HCT116 (cell line): Measurements from ENCODE around the gene PARVB. TPM values are rescaled to one million over a fixed set of nuclear protein-coding genes. Genes with fewer than 3 reads are reported as not detected.

ENCODE experiments used
- ATAC-seq: fragments of 200-7000 bp; cut with Tn5 transposase; 2 replicates; pipeline ENCODE4 v1.9.1; 2020; ENCODE audit warnings: mild to moderate bottlenecking, moderate library complexity
- BruUV-seq: library from RNA; stranded (reverse); fragments of 400-500 nt; replicated peaks from 2 replicates; lab custom pipeline; 2021; lab: Mats Ljungman, UMichigan
- CTCF ChIA-PET: fragments of 300-600 bp; sonication (Branson Sonifier 250); formaldehyde crosslinking; loops from one replicate; lab custom pipeline; 2021; ENCODE audit warnings: antibody characterized with exemption; lab: Charles Lee
- POLR2A ChIA-PET: fragments of 300-600, 350-600 bp; sonication (Branson Sonifier 250); formaldehyde crosslinking; loops from one replicate; lab custom pipeline; 2021; ENCODE audit warnings: antibody characterized with exemption; lab: Charles Lee
- RAD21 ChIA-PET, 2 experiments: fragments of 300-600 bp; sonication (Branson Sonifier 250); formaldehyde crosslinking; loops; one replicate each; lab custom pipeline; 2023; ENCODE audit warnings: low total read pairs in 2 of 2; ENCODE audit not compliant: uncharacterized antibody in 2 of 2, unreplicated experiment in 2 of 2, low non-redundant PET in 1 of 2; lab: Charles Lee
- DNase-seq: peaks from one replicate; pipeline ENCODE4 v3.0.0-alpha.2; 2010; ENCODE audit warnings: low read depth, low spot score
- H2AFZ ChIP-seq: fragments of 200-600 bp; shearing (Covaris generic), sonication (generic); 2 replicates; pipeline ENCODE4 v1.6.1; 2017; ENCODE audit warnings: low read depth, mixed run types, mixed read lengths, antibody characterized with exemption, low read length; ENCODE audit not compliant: poor library complexity, severe bottlenecking
- H3K27ac ChIP-seq: 2 replicates; pipeline ENCODE4 v1.5.1; 2012; ENCODE audit warnings: low read depth, low read length
- H3K27me3 ChIP-seq: fragments of 200-600 bp; sonication (generic); 2 replicates; pipeline ENCODE4 v1.6.1; 2016; ENCODE audit warnings: mixed run types, low read length, mixed read lengths; ENCODE audit not compliant: insufficient read depth
- H3K36me3 ChIP-seq, 2 experiments: fragments of 200-500 bp in 1 of 2; fragments of 200-600 bp in 1 of 2; sonication (Bioruptor generic) in 1 of 2; sonication (generic) in 1 of 2; 2 replicates each; pipeline versions ENCODE4 v1.5.1 to v1.6.1; 2014 to 2016; ENCODE audit warnings: low read length in 2 of 2, inconsistent platforms in 1 of 2, mixed read lengths in 1 of 2, mixed run types in 1 of 2; ENCODE audit not compliant: insufficient read depth in 2 of 2, control insufficient read depth in 1 of 2
- H3K4me1 ChIP-seq, 2 experiments: fragments of 200-600 bp in 1 of 2; sonication (generic) in 1 of 2; 2 replicates each; pipeline versions ENCODE4 v1.5.1 to v1.6.1; 2012 to 2017; ENCODE audit warnings: low read length in 2 of 2, inconsistent platforms in 1 of 2, mild to moderate bottlenecking in 1 of 2, mixed read lengths in 1 of 2, mixed run types in 1 of 2, moderate library complexity in 1 of 2; ENCODE audit not compliant: insufficient read depth in 2 of 2, control insufficient read depth in 1 of 2
- H3K4me2 ChIP-seq: fragments of 200-600 bp; sonication (generic); 2 replicates; pipeline ENCODE4 v1.6.1; 2017; ENCODE audit warnings: mixed run types, low read length, mixed read lengths
- H3K4me3 ChIP-seq, 2 experiments: fragments of 200-600 bp in 1 of 2; sonication (generic) in 1 of 2; replicated peaks in 1 of 2; 2 replicates each; pipeline ENCODE4 v1.5.1; 2011 to 2016; ENCODE audit warnings: low read length in 2 of 2, control low read depth in 1 of 2, low read depth in 1 of 2, mild to moderate bottlenecking in 1 of 2, mixed read lengths in 1 of 2, mixed run types in 1 of 2
- H3K79me2 ChIP-seq: fragments of 200-600 bp; sonication (generic); 2 replicates; pipeline ENCODE4 v1.6.1; 2017; ENCODE audit warnings: mild to moderate bottlenecking, mixed run types, low read length, moderate library complexity, mixed read lengths; ENCODE audit not compliant: insufficient read depth
- H3K9ac ChIP-seq: fragments of 200-600 bp; sonication (generic); 2 replicates; pipeline ENCODE4 v1.6.1; 2016; ENCODE audit warnings: low read length, mixed read lengths
- H3K9me2 ChIP-seq: fragments of 200-600 bp; sonication (generic), shearing (Covaris generic); 2 replicates; pipeline ENCODE4 v1.6.1; 2017; ENCODE audit warnings: mixed run types, mild to moderate bottlenecking, moderate library complexity; ENCODE audit not compliant: insufficient read depth
- H3K9me3 ChIP-seq, 2 experiments: fragments of 200-500 bp in 1 of 2; fragments of 200-600 bp in 1 of 2; sonication (Bioruptor generic) in 1 of 2; sonication (generic) in 1 of 2; 2 replicates each; pipeline ENCODE4 v1.6.1; 2014 to 2017; ENCODE audit warnings: low read length in 2 of 2, mixed read lengths in 2 of 2, inconsistent platforms in 1 of 2, low read depth in 1 of 2, mild to moderate bottlenecking in 1 of 2, mixed run types in 1 of 2, moderate library complexity in 1 of 2; ENCODE audit not compliant: control insufficient read depth in 1 of 2, insufficient read depth in 1 of 2
- H4K20me1 ChIP-seq: fragments of 200-600 bp; sonication (generic), shearing (Covaris generic); 2 replicates; pipeline ENCODE4 v1.6.1; 2017; ENCODE audit warnings: mixed run types, mild to moderate bottlenecking, moderate library complexity; ENCODE audit not compliant: insufficient read depth
- CEBPB ChIP-seq: IDR thresholded peaks from 2 replicates; pipeline ENCODE4 v1.6.1; 2012; ENCODE audit warnings: low read depth
- EGR1 ChIP-seq: IDR thresholded peaks from 2 replicates; pipeline ENCODE4 v1.6.1; 2012; ENCODE audit warnings: low read depth
- EZH2phosphoT487 ChIP-seq: fragments of 200-600 bp; IDR thresholded peaks from 2 replicates; pipeline ENCODE4 v1.6.1; 2018; ENCODE audit warnings: antibody characterized with exemption, borderline replicate concordance
- POLR2A ChIP-seq: IDR thresholded peaks from 2 replicates; pipeline ENCODE4 v1.7.0; 2011; ENCODE audit warnings: borderline replicate concordance; ENCODE audit not compliant: insufficient read depth, insufficient read length; ENCODE audit errors: extremely low read depth
- SIN3A ChIP-seq: IDR thresholded peaks from 2 replicates; pipeline ENCODE4 v1.6.1; 2012; ENCODE audit warnings: low read depth
- SP1 ChIP-seq: IDR thresholded peaks from 2 replicates; pipeline ENCODE4 v1.6.1; 2012; ENCODE audit warnings: low read depth
- intact Hi-C: fragments of 100-400 bp; cut with micrococcal nuclease; formaldehyde crosslinking; loops from 2 replicates; pipeline ENCODE4 v1.10.0; 2022
- total RNA-seq: library from RNA; stranded (reverse); gene quantifications from one replicate; pipeline ENCODE4 v1.2.1, GENCODE V29; 2021; ENCODE audit not compliant: unreplicated experiment
- TF ChIP-seq, protein P1 (sequence below): IDR thresholded peaks from 2 replicates; pipeline ENCODE4 v1.6.1; 2011; ENCODE audit warnings: mild to moderate bottlenecking, low read length, moderate library complexity; ENCODE audit not compliant: insufficient replicate concordance; ENCODE audit errors: extremely low read depth

PARVB gene
- total RNA-seq, 1 experiment from 2014 or later, result 21.4 TPM

DNA sequence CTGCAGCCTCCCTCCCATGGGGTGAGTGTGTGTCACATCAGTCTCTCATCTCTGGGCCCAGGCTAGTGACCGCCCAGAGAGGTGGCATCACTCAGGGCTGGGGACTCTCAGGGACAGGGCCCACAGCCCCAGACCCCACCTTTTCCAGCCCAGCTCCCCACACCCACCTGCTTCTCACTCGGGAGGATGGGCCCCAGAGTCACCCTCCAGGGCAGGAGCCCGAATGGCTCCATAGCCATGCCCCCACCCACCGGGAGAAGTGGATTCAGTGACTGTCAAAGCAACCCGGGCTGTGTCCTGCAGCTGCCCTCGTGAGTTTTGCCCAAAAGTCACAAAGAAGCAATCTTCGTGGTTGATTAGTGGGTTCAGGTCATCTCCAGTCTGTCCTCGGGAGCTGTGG is 182.6 kb downstream of the PARVB start:
- ChIA-PET POLR2A (no interaction called here), RAD21 (no interaction called here), CTCF (no interaction called here)
- no peak overlapping the region for H3K9ac ChIP-seq
- ATAC-seq, result no peak
- H3K79me2 ChIP-seq, result no peaks in the 10 kb centered on the region
- H3K9me3 ChIP-seq, result no peaks in the 10 kb centered on the region
- no peak overlapping the region for H2AFZ ChIP-seq
- TF ChIP-seq EGR1, result no peak
- DNase-seq, result no peak
- H3K27ac ChIP-seq, result no peak overlapping the region
- peaks cover 12% of the 10 kb centered on the region; the same call in 1 of the 2 replicates for H3K27me3 ChIP-seq
- intact Hi-C loops, result no loop called here
- H3K4me2 ChIP-seq, result no peak overlapping the region
- H3K36me3 ChIP-seq, result no peaks in the 10 kb centered on the region
- H3K4me3 ChIP-seq, result no peak overlapping the region
- H3K4me1 ChIP-seq, result no peaks in the 10 kb centered on the region
- BruUV-seq, result no TSS peak
- H3K9me2 ChIP-seq, result no peaks in the 10 kb centered on the region
- no peaks in the 10 kb centered on the region for H4K20me1 ChIP-seq

DNA sequence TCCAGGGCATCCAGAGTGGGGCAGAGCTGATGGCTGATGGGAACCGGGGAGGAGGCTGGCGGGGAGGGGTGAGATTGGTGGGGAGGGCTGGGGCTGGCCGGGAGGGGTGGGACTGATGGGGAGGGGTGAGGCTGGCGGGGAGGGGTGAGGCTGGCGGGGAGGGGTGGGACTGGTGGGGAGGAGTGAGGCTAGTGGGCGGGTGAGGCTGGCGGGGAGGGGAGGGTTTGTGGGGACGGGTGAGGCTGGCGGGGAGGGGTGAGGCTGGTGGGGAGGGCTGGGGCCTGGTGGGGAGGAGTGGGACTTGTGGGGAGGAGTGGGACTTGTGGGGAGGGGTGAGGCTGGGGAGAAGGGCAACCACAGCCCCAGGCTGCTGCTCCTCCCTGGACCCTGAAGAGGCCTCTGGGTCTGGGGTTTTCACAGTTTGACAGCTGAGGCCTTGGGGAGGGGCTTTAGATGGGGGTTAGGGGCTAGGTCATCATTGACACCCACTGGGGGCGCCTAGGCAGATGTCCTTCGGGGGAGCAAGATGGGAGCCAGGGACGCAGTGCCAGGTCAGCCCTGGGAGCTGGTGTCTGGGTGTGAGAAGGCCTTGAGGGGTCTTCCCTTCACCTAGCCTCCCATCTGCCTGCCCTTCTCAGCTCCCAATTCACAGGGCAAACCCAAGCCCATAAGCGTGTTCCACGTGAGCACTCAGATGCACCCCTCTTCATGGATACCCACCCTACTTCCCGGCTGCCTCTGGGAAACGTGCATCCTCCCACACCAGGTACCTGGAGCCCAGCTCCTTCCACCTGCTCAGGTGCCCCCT is 183.3 kb downstream of the PARVB start:
- H3K79me2 ChIP-seq, result no peaks in the 10 kb centered on the region
- peaks cover 12% of the 10 kb centered on the region; the same call in 1 of the 2 replicates for H3K27me3 ChIP-seq
- ChIA-PET POLR2A (no interaction called here), RAD21 (no interaction called here), CTCF (no interaction called here)
- intact Hi-C loops, result no loop called here
- H2AFZ ChIP-seq, result no peak overlapping the region
- H3K9me3 ChIP-seq, result no peaks in the 10 kb centered on the region
- TF ChIP-seq POLR2A (no peak), SP1 (no peak), EZH2phosphoT487 (no peak), SIN3A (no peak), EGR1 (no peak), CEBPB (no peak)
- TF ChIP-seq, protein P1, sequence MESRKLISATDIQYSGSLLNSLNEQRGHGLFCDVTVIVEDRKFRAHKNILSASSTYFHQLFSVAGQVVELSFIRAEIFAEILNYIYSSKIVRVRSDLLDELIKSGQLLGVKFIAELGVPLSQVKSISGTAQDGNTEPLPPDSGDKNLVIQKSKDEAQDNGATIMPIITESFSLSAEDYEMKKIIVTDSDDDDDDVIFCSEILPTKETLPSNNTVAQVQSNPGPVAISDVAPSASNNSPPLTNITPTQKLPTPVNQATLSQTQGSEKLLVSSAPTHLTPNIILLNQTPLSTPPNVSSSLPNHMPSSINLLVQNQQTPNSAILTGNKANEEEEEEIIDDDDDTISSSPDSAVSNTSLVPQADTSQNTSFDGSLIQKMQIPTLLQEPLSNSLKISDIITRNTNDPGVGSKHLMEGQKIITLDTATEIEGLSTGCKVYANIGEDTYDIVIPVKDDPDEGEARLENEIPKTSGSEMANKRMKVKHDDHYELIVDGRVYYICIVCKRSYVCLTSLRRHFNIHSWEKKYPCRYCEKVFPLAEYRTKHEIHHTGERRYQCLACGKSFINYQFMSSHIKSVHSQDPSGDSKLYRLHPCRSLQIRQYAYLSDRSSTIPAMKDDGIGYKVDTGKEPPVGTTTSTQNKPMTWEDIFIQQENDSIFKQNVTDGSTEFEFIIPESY, result no peak
- H3K4me1 ChIP-seq, result no peaks in the 10 kb centered on the region
- no peaks in the 10 kb centered on the region for H4K20me1 ChIP-seq
- BruUV-seq, result no TSS peak
- no peaks in the 10 kb centered on the region for H3K9me2 ChIP-seq
- H3K4me3 ChIP-seq, result no peak overlapping the region
- no peaks in the 10 kb centered on the region for H3K36me3 ChIP-seq
- ATAC-seq (no peak), DNase-seq (no peak)
- no peak overlapping the region for H3K4me2 ChIP-seq
- no peak overlapping the region for H3K27ac ChIP-seq
- no peak overlapping the region for H3K9ac ChIP-seq
